OCI-LY7 (cell line): ENCODE data around the gene GLYATL1.

Source experiments
- EZH2phosphoT487 ChIP-seq: fragments of 200-600 bp; sonication (generic); IDR thresholded peaks from 2 replicates; pipeline ENCODE4 v1.6.1; 2018; ENCODE audit warnings: low read depth, borderline replicate concordance, mild to moderate bottlenecking, mixed run types, antibody characterized with exemption, low read length, moderate library complexity, mixed read lengths
- TF ChIP-seq, protein P1 (sequence below): fragments of 200-600 bp; sonication (generic); conservative IDR thresholded peaks from 2 replicates; pipeline ENCODE4 v1.5.1; 2014; ENCODE audit warnings: mild to moderate bottlenecking, antibody characterized with exemption, low read length, moderate library complexity, mixed read lengths

DNA sequence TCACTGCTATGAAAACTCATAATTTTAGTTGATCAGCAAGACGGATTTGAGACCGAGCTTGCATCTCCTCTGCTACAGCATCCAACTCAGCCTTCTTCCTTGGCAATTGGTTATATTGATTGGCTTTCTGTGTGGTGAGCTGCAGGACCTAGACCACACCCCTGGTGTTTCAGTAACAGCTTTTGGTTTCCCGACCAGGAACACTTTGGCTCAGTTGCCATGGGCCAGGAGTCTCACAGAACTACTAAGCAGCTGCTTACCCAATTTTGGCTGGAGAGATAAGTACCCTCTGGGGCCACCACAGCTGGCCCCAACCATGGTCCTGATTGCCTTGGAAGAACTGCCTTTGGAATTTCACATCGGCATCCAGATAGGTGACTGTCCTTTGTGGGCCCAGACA is at the start of gene GLYATL1:
- TF ChIP-seq, protein P1, sequence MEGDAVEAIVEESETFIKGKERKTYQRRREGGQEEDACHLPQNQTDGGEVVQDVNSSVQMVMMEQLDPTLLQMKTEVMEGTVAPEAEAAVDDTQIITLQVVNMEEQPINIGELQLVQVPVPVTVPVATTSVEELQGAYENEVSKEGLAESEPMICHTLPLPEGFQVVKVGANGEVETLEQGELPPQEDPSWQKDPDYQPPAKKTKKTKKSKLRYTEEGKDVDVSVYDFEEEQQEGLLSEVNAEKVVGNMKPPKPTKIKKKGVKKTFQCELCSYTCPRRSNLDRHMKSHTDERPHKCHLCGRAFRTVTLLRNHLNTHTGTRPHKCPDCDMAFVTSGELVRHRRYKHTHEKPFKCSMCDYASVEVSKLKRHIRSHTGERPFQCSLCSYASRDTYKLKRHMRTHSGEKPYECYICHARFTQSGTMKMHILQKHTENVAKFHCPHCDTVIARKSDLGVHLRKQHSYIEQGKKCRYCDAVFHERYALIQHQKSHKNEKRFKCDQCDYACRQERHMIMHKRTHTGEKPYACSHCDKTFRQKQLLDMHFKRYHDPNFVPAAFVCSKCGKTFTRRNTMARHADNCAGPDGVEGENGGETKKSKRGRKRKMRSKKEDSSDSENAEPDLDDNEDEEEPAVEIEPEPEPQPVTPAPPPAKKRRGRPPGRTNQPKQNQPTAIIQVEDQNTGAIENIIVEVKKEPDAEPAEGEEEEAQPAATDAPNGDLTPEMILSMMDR = no peak
- TF ChIP-seq EZH2phosphoT487 = no peak
